ENCODE results near the gene PAPOLG. TPM values are rescaled to one million over a fixed set of nuclear protein-coding genes. Genes with fewer than 3 reads are reported as not detected.

PAPOLG gene
- total and polyA plus RNA-seq, 9 of the 15 experiments (the other 6 are each of a cell fraction or from before 2014, with no cell fraction given), result 3.9 to 16.3 (median 10.0) TPM

DNA sequence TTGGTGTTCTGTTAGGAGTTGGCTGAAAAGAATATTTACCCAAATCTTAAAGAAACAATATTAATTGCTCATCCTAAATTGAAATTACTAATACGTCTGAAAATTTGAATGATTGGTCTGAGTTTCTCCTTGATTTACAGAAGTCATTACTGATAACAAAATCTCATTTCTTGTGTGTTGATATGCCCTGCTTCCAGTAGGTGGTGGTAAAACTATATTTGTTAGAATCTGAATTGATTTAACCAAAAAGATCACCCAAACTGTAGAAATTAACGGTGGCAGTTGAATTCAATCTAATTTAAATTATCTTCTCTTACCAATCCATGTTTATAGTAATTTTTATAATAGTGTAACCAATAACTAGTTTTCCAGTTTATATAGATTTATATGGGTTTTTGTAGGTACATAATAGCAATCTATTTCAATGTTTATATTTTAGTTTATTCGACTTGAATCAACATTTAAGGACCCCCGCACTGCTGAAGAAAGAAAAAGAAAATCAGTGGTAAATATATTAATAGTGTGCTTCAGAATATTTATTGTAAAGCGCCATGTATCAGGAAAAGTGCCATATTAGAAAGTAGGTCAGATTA, 38.3 kb downstream of the PAPOLG start (continued):
- TF ChIP-seq, protein P1, sequence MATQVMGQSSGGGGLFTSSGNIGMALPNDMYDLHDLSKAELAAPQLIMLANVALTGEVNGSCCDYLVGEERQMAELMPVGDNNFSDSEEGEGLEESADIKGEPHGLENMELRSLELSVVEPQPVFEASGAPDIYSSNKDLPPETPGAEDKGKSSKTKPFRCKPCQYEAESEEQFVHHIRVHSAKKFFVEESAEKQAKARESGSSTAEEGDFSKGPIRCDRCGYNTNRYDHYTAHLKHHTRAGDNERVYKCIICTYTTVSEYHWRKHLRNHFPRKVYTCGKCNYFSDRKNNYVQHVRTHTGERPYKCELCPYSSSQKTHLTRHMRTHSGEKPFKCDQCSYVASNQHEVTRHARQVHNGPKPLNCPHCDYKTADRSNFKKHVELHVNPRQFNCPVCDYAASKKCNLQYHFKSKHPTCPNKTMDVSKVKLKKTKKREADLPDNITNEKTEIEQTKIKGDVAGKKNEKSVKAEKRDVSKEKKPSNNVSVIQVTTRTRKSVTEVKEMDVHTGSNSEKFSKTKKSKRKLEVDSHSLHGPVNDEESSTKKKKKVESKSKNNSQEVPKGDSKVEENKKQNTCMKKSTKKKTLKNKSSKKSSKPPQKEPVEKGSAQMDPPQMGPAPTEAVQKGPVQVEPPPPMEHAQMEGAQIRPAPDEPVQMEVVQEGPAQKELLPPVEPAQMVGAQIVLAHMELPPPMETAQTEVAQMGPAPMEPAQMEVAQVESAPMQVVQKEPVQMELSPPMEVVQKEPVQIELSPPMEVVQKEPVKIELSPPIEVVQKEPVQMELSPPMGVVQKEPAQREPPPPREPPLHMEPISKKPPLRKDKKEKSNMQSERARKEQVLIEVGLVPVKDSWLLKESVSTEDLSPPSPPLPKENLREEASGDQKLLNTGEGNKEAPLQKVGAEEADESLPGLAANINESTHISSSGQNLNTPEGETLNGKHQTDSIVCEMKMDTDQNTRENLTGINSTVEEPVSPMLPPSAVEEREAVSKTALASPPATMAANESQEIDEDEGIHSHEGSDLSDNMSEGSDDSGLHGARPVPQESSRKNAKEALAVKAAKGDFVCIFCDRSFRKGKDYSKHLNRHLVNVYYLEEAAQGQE (IDR thresholded peaks at IDR 0.05; ENCODE audit: borderline replicate concordance), result peak; percentile 51; the same call in 1 of the 2 replicates
- TF ChIP-seq, protein P1 (CRISPR knock-in tag; IDR thresholded peaks at IDR 0.05; ENCODE audit: low read depth), result no peak
- TF ChIP-seq ZNF165 (CRISPR knock-in tag; IDR thresholded peaks at IDR 0.05; ENCODE audit: borderline replicate concordance) (no peak), CHD1 (IDR thresholded peaks at IDR 0.05; ENCODE audit: low read length) (no peak), KDM2B (CRISPR knock-in tag; IDR thresholded peaks at IDR 0.05) (no peak), HIVEP1 (CRISPR knock-in tag; IDR thresholded peaks at IDR 0.05) (no peak), RBM39 (optimal IDR thresholded peaks at IDR 0.05; ENCODE audit: low read depth, low read length) (no peak), RB1 (IDR thresholded peaks at IDR 0.05; ENCODE audit: low read depth) (no peak), CREM (IDR thresholded peaks at IDR 0.05; ENCODE audit: low read depth) (no peak)
- TF ChIP-seq, protein P2, sequence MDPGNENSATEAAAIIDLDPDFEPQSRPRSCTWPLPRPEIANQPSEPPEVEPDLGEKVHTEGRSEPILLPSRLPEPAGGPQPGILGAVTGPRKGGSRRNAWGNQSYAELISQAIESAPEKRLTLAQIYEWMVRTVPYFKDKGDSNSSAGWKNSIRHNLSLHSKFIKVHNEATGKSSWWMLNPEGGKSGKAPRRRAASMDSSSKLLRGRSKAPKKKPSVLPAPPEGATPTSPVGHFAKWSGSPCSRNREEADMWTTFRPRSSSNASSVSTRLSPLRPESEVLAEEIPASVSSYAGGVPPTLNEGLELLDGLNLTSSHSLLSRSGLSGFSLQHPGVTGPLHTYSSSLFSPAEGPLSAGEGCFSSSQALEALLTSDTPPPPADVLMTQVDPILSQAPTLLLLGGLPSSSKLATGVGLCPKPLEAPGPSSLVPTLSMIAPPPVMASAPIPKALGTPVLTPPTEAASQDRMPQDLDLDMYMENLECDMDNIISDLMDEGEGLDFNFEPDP (CRISPR knock-in tag; IDR thresholded peaks at IDR 0.05), result no peak
- TF ChIP-seq, protein P3, sequence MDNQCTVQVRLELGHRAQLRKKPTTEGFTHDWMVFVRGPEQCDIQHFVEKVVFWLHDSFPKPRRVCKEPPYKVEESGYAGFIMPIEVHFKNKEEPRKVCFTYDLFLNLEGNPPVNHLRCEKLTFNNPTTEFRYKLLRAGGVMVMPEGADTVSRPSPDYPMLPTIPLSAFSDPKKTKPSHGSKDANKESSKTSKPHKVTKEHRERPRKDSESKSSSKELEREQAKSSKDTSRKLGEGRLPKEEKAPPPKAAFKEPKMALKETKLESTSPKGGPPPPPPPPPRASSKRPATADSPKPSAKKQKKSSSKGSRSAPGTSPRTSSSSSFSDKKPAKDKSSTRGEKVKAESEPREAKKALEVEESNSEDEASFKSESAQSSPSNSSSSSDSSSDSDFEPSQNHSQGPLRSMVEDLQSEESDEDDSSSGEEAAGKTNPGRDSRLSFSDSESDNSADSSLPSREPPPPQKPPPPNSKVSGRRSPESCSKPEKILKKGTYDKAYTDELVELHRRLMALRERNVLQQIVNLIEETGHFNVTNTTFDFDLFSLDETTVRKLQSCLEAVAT (IDR thresholded peaks at IDR 0.05), result no peak
- TF ChIP-seq, protein P4, sequence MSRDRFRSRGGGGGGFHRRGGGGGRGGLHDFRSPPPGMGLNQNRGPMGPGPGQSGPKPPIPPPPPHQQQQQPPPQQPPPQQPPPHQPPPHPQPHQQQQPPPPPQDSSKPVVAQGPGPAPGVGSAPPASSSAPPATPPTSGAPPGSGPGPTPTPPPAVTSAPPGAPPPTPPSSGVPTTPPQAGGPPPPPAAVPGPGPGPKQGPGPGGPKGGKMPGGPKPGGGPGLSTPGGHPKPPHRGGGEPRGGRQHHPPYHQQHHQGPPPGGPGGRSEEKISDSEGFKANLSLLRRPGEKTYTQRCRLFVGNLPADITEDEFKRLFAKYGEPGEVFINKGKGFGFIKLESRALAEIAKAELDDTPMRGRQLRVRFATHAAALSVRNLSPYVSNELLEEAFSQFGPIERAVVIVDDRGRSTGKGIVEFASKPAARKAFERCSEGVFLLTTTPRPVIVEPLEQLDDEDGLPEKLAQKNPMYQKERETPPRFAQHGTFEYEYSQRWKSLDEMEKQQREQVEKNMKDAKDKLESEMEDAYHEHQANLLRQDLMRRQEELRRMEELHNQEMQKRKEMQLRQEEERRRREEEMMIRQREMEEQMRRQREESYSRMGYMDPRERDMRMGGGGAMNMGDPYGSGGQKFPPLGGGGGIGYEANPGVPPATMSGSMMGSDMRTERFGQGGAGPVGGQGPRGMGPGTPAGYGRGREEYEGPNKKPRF (IDR thresholded peaks at IDR 0.05; ENCODE audit: low read depth, low read length), result no peak
- TF ChIP-seq, protein P5, sequence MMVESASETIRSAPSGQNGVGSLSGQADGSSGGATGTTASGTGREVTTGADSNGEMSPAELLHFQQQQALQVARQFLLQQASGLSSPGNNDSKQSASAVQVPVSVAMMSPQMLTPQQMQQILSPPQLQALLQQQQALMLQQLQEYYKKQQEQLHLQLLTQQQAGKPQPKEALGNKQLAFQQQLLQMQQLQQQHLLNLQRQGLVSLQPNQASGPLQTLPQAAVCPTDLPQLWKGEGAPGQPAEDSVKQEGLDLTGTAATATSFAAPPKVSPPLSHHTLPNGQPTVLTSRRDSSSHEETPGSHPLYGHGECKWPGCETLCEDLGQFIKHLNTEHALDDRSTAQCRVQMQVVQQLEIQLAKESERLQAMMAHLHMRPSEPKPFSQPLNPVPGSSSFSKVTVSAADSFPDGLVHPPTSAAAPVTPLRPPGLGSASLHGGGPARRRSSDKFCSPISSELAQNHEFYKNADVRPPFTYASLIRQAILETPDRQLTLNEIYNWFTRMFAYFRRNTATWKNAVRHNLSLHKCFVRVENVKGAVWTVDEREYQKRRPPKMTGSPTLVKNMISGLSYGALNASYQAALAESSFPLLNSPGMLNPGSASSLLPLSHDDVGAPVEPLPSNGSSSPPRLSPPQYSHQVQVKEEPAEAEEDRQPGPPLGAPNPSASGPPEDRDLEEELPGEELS (CRISPR knock-in tag; IDR thresholded peaks at IDR 0.05; ENCODE audit: borderline replicate concordance), result no peak
